ENCODE results near the gene CACNA1I. TPM values are rescaled to one million over a fixed set of nuclear protein-coding genes. Genes with fewer than 3 reads are reported as not detected.

Gene CACNA1I
- total RNA-seq, 1 experiment from 2014 or later, result 0.15 TPM

DNA sequence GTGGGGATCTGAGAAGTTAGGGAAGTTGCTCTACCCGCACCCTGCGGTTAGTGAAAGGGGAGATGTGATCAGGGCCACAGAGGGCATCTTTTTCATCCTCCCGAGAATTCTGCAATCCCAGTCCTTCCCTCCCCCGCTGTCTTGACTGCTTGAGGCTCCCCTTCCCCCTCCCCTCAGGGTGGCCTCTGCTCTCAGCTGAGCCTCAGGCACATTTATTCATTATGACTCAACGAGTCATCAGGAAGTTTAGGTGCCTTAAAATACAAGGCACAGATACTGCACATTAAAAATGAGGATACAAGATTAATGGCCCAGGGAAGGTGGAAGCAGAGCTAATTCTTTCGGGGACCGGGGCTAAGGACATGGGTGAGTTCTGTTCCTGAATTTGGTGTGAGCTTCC, 104.0 kb downstream of the CACNA1I start:
- H3K4me2 ChIP-seq (ENCODE audit: low read length), result peak overlapping the region; percentile 53
- BruUV-seq (replicated peaks), result no TSS peak
- H2AFZ ChIP-seq (ENCODE audit: low read depth, low read length, poor library complexity, severe bottlenecking), result no peak overlapping the region
- intact Hi-C loops (cut with micrococcal nuclease), result no loop called here
- CTCF ChIA-PET, result no interaction called here
- TF ChIP-seq EZH2 (IDR thresholded peaks at IDR 0.05), result no peak
- no peak for TF ChIP-seq POLR2AphosphoS5 (IDR thresholded peaks at IDR 0.05; ENCODE audit: low read depth, low read length)
- no peak for TF ChIP-seq RAD21 (IDR thresholded peaks at IDR 0.05; ENCODE audit: low read depth)
- TF ChIP-seq SP1 (IDR thresholded peaks at IDR 0.05; ENCODE audit: low read depth), result no peak
- TF ChIP-seq, protein P1, sequence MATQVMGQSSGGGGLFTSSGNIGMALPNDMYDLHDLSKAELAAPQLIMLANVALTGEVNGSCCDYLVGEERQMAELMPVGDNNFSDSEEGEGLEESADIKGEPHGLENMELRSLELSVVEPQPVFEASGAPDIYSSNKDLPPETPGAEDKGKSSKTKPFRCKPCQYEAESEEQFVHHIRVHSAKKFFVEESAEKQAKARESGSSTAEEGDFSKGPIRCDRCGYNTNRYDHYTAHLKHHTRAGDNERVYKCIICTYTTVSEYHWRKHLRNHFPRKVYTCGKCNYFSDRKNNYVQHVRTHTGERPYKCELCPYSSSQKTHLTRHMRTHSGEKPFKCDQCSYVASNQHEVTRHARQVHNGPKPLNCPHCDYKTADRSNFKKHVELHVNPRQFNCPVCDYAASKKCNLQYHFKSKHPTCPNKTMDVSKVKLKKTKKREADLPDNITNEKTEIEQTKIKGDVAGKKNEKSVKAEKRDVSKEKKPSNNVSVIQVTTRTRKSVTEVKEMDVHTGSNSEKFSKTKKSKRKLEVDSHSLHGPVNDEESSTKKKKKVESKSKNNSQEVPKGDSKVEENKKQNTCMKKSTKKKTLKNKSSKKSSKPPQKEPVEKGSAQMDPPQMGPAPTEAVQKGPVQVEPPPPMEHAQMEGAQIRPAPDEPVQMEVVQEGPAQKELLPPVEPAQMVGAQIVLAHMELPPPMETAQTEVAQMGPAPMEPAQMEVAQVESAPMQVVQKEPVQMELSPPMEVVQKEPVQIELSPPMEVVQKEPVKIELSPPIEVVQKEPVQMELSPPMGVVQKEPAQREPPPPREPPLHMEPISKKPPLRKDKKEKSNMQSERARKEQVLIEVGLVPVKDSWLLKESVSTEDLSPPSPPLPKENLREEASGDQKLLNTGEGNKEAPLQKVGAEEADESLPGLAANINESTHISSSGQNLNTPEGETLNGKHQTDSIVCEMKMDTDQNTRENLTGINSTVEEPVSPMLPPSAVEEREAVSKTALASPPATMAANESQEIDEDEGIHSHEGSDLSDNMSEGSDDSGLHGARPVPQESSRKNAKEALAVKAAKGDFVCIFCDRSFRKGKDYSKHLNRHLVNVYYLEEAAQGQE (IDR thresholded peaks at IDR 0.05; ENCODE audit: low read depth), result no peak
- TF ChIP-seq ZNF274 (IDR thresholded peaks at IDR 0.05; ENCODE audit: low read depth, low read length), result no peak
- TF ChIP-seq YY1 (IDR thresholded peaks at IDR 0.05; ENCODE audit: extremely low read depth, insufficient replicate concordance, low read depth, low read length), result no peak
- TF ChIP-seq, protein P2, sequence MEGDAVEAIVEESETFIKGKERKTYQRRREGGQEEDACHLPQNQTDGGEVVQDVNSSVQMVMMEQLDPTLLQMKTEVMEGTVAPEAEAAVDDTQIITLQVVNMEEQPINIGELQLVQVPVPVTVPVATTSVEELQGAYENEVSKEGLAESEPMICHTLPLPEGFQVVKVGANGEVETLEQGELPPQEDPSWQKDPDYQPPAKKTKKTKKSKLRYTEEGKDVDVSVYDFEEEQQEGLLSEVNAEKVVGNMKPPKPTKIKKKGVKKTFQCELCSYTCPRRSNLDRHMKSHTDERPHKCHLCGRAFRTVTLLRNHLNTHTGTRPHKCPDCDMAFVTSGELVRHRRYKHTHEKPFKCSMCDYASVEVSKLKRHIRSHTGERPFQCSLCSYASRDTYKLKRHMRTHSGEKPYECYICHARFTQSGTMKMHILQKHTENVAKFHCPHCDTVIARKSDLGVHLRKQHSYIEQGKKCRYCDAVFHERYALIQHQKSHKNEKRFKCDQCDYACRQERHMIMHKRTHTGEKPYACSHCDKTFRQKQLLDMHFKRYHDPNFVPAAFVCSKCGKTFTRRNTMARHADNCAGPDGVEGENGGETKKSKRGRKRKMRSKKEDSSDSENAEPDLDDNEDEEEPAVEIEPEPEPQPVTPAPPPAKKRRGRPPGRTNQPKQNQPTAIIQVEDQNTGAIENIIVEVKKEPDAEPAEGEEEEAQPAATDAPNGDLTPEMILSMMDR (IDR thresholded peaks at IDR 0.05 in 2 of 3, conservative IDR thresholded peaks at IDR 0.05 in 1 of 3; ENCODE audit: borderline replicate concordance in 1 of 3, insufficient read depth in 1 of 3, low read depth in 2 of 3, low read length in 2 of 3), result no peak
- TF ChIP-seq EZH2phosphoT487 (IDR thresholded peaks at IDR 0.05; ENCODE audit: borderline replicate concordance), result no peak
- TF ChIP-seq JUND (IDR thresholded peaks at IDR 0.05), result no peak
- TF ChIP-seq CEBPB (IDR thresholded peaks at IDR 0.05; ENCODE audit: low read depth), result no peak
- peaks cover 7 to 15% of the 10 kb centered on the region in 2 experiments; a peak in 2 of 4 replicates for H3K9me3 ChIP-seq (ENCODE audit: control insufficient read depth in 1 of 2, insufficient read depth in 1 of 2, low read depth in 1 of 2, low read length in 2 of 2)
- no peak overlapping the region for H3K9ac ChIP-seq (ENCODE audit: low read length)
- RAD21 ChIA-PET (ENCODE audit: low non-redundant PET in 1 of 2, low total read pairs in 2 of 2, uncharacterized antibody in 2 of 2, unreplicated experiment in 2 of 2), result no interaction called here
- no peaks in the 10 kb centered on the region for H3K36me3 ChIP-seq (ENCODE audit: control insufficient read depth in 1 of 2, insufficient read depth in 2 of 2, low read length in 2 of 2)
- H3K27ac ChIP-seq (ENCODE audit: low read depth, low read length), result no peak overlapping the region
- no peak overlapping the region for H3K4me3 ChIP-seq (replicated peaks in 1 of 2; ENCODE audit: low read depth in 1 of 2, low read length in 2 of 2)
- POLR2A ChIA-PET, result no interaction called here
- ATAC-seq, result 0 out of 2 replicates have a peak, but pooled peaks have one; percentile 20
- H4K20me1 ChIP-seq (ENCODE audit: insufficient read depth), result no peaks in the 10 kb centered on the region
- no peaks in the 10 kb centered on the region for H3K27me3 ChIP-seq (ENCODE audit: insufficient read depth, low read length)
- no peaks in the 10 kb centered on the region for H3K79me2 ChIP-seq (ENCODE audit: insufficient read depth, low read length)
- peaks cover 5 to 11% of the 10 kb centered on the region in 2 experiments for H3K4me1 ChIP-seq (ENCODE audit: control insufficient read depth in 1 of 2, insufficient read depth in 2 of 2, low read length in 2 of 2)
- no peak for DNase-seq (ENCODE audit: low read depth, low spot score)
- H3K9me2 ChIP-seq (ENCODE audit: insufficient read depth), result no peaks in the 10 kb centered on the region
